HepG2 (cell line): ENCODE data around the gene ZMIZ1. TPM values are rescaled to one million over a fixed set of nuclear protein-coding genes. Genes with fewer than 3 reads are reported as not detected.

ENCODE experiments used
- ARNTL ChIP-seq: sonication (generic); formaldehyde crosslinking; IDR thresholded peaks from 2 replicates; pipeline ENCODE4 v1.4.0; 2020; ENCODE audit warnings: mild to moderate bottlenecking, missing genetic modification reagents
- CERS6 ChIP-seq: sonication (generic); formaldehyde crosslinking; IDR thresholded peaks from 2 replicates; pipeline ENCODE4 v1.5.0; 2020; ENCODE audit warnings: missing genetic modification reagents
- CREB1 ChIP-seq, 2 experiments: fragments of 450-650 bp in 1 of 2; IDR thresholded peaks; 2 replicates each; pipeline ENCODE4 v1.6.1; 2016 to 2017; ENCODE audit warnings: control low read depth in 1 of 2, mild to moderate bottlenecking in 1 of 2, missing compliant biosample characterization in 1 of 2, missing genetic modification characterization in 1 of 2
- DMAP1 ChIP-seq: IDR thresholded peaks from 2 replicates; pipeline ENCODE4 v1.6.1; 2016
- DNMT3B ChIP-seq: conservative IDR thresholded peaks from 2 replicates; pipeline ENCODE4 v1.6.1; 2016; ENCODE audit warnings: missing biosample characterization, control low read depth
- ELK4 ChIP-seq: sonication (generic); formaldehyde crosslinking; IDR thresholded peaks from 2 replicates; pipeline ENCODE4 v1.9.0; 2021; ENCODE audit warnings: missing genetic modification reagents, borderline replicate concordance
- FOXK2 ChIP-seq: fragments of 450-650 bp; IDR thresholded peaks from 2 replicates; pipeline ENCODE4 v1.6.1; 2016
- ISL2 ChIP-seq: sonication (generic); formaldehyde crosslinking; IDR thresholded peaks from 2 replicates; pipeline ENCODE4 v1.5.0; 2020; ENCODE audit warnings: missing genetic modification reagents
- MAX ChIP-seq: IDR thresholded peaks from 2 replicates; pipeline ENCODE4 v1.6.1; 2012; ENCODE audit warnings: inconsistent platforms
- MXD1 ChIP-seq: sonication (generic); formaldehyde crosslinking; IDR thresholded peaks from 2 replicates; pipeline ENCODE4 v1.4.0; 2020; ENCODE audit warnings: mild to moderate bottlenecking, missing genetic modification reagents
- NFE2L1 ChIP-seq: sonication (generic); formaldehyde crosslinking; IDR thresholded peaks from 2 replicates; pipeline ENCODE4 v1.4.0; 2020; ENCODE audit warnings: missing genetic modification reagents, mild to moderate bottlenecking, borderline replicate concordance
- PAX8 ChIP-seq: sonication (generic); formaldehyde crosslinking; IDR thresholded peaks from 2 replicates; pipeline ENCODE4 v1.8.0; 2022; ENCODE audit warnings: mild to moderate bottlenecking, missing genetic modification reagents, borderline replicate concordance
- POLR2G ChIP-seq: fragments of 200-400 bp; formaldehyde crosslinking; IDR thresholded peaks from 2 replicates; pipeline ENCODE4 v1.6.1; 2018; ENCODE audit warnings: mild to moderate bottlenecking, low read depth, low read length, moderate library complexity
- RFXANK ChIP-seq: IDR thresholded peaks from 2 replicates; pipeline ENCODE4 v1.6.1; 2016
- SAFB2 ChIP-seq: sonication (generic); formaldehyde crosslinking; IDR thresholded peaks from 2 replicates; pipeline ENCODE4 v1.5.1; 2020; ENCODE audit warnings: missing genetic modification reagents, low read depth, mild to moderate bottlenecking, borderline replicate concordance
- SKIL ChIP-seq: sonication (generic); formaldehyde crosslinking; IDR thresholded peaks from 2 replicates; pipeline ENCODE4 v1.8.0; 2022; ENCODE audit warnings: missing genetic modification reagents, mild to moderate bottlenecking, moderate library complexity, borderline replicate concordance
- SMAD1 ChIP-seq: sonication (generic); formaldehyde crosslinking; IDR thresholded peaks from 2 replicates; pipeline ENCODE4 v1.4.0; 2020; ENCODE audit warnings: missing genetic modification reagents, low read depth, mild to moderate bottlenecking, borderline replicate concordance
- SMAD3 ChIP-seq: sonication (generic); formaldehyde crosslinking; IDR thresholded peaks from 2 replicates; pipeline ENCODE4 v1.4.0; 2020; ENCODE audit warnings: missing genetic modification reagents
- SNAI1 ChIP-seq: sonication (generic); formaldehyde crosslinking; IDR thresholded peaks from 2 replicates; pipeline ENCODE4 v1.5.0; 2020; ENCODE audit warnings: mild to moderate bottlenecking, missing genetic modification reagents, borderline replicate concordance
- SSRP1 ChIP-seq: IDR thresholded peaks from 2 replicates; pipeline ENCODE4 v1.6.1; 2016; ENCODE audit warnings: control low read depth
- ZNF235 ChIP-seq: sonication (generic); formaldehyde crosslinking; IDR thresholded peaks from 2 replicates; pipeline ENCODE4 v1.8.1; 2023; ENCODE audit warnings: mild to moderate bottlenecking, missing genetic modification reagents, borderline replicate concordance
- ZNF510 ChIP-seq: sonication (generic); formaldehyde crosslinking; IDR thresholded peaks from 2 replicates; pipeline ENCODE4 v1.4.0; 2020; ENCODE audit warnings: low read depth, mild to moderate bottlenecking, missing genetic modification reagents
- ZNF563 ChIP-seq: sonication (generic); formaldehyde crosslinking; IDR thresholded peaks from 2 replicates; pipeline ENCODE4 v1.8.0; 2022; ENCODE audit warnings: mild to moderate bottlenecking, moderate library complexity, missing genetic modification reagents
- ZNF577 ChIP-seq: sonication (generic); formaldehyde crosslinking; IDR thresholded peaks from 2 replicates; pipeline ENCODE4 v1.4.0; 2020; ENCODE audit warnings: mild to moderate bottlenecking, low read depth, missing genetic modification reagents, borderline replicate concordance
- ZNF619 ChIP-seq: sonication (generic); formaldehyde crosslinking; IDR thresholded peaks from 2 replicates; pipeline ENCODE4 v1.4.0; 2020; ENCODE audit warnings: mild to moderate bottlenecking, missing genetic modification reagents
- ZNF782 ChIP-seq: sonication (generic); formaldehyde crosslinking; IDR thresholded peaks from 2 replicates; pipeline ENCODE4 v1.4.0; 2020; ENCODE audit warnings: missing genetic modification reagents, mild to moderate bottlenecking, borderline replicate concordance
- polyA plus RNA-seq, 8 experiments: library from polyadenylated mRNA; depleted of rRNA in 3 of 8; stranded (reverse) in 7 of 8; unstranded in 1 of 8; fragments of >200 nt; fragmentation: Illumina TruSeq in 4 of 8; extraction: Trizol in 4 of 8; gene quantifications; 2 replicates each; pipeline versions ENCODE4 v1.2.1 to v1.2.3, GENCODE V29; 2011 to 2016; ENCODE audit warnings: low read depth in 4 of 8, missing spikeins in 1 of 8, mixed read lengths in 1 of 8; ENCODE audit not compliant: insufficient read depth in 1 of 8
- total RNA-seq, 5 experiments: library from RNA; depleted of rRNA; stranded (reverse); fragments of >200 nt; fragmentation: Illumina TruSeq; extraction: Trizol; gene quantifications; 2 replicates each; pipeline ENCODE4 v1.2.3, GENCODE V29; 2016; ENCODE audit warnings: low read depth in 1 of 5

ZMIZ1 gene
- total and polyA plus RNA-seq, 2 of the 13 experiments (the other 11 are each of a cell fraction or from before 2014, with no cell fraction given), result 5.3 to 10.2 TPM

GRCh38 chr10:79127151-79127961, 58.6 kb downstream of the ZMIZ1 start (continued):
- TF ChIP-seq ZNF235 (CRISPR knock-in tag) (no peak), CREB1 (IDR thresholded peaks at IDR 0.05) (no peak), CREB1 (CRISPR knock-in tag; IDR thresholded peaks at IDR 0.05) (no peak), SKIL (CRISPR knock-in tag) (no peak), RFXANK (CRISPR knock-in tag) (no peak), SSRP1 (peak; percentile 59; the same call in 1 of the 2 replicates), ELK4 (CRISPR knock-in tag) (no peak), MAX (peak; percentile 44; the same call in 1 of the 2 replicates), ISL2 (CRISPR knock-in tag) (peak; percentile 42; the same call in 1 of the 2 replicates), DNMT3B (CRISPR knock-in tag) (no peak), MXD1 (CRISPR knock-in tag) (no peak), CERS6 (CRISPR knock-in tag) (no peak), SNAI1 (CRISPR knock-in tag) (no peak), SAFB2 (CRISPR knock-in tag) (no peak; the same call in 1 of the 2 replicates), ZNF563 (CRISPR knock-in tag) (no peak), ZNF577 (CRISPR knock-in tag) (no peak), FOXK2 (no peak), SMAD3 (CRISPR knock-in tag) (no peak), ZNF619 (CRISPR knock-in tag) (no peak), ARNTL (CRISPR knock-in tag) (peak; percentile 64; the same call in 1 of the 2 replicates), NFE2L1 (no peak), ZNF782 (CRISPR knock-in tag) (no peak), PAX8 (no peak), DMAP1 (CRISPR knock-in tag) (no peak), SMAD1 (no peak), ZNF510 (CRISPR knock-in tag) (no peak), POLR2G (no peak)
